WTC11 (cell line): ENCODE data around the gene PRKAR2B. TPM values are rescaled to one million over a fixed set of nuclear protein-coding genes. Genes with fewer than 3 reads are reported as not detected.
A peak's percentile ranks its signal among the peaks of the same experiment; 100 is the strongest.

Experiments
- ATAC-seq: fragments of 200-7000 bp; cut with Tn5 transposase; 2 replicates; pipeline ENCODE4 v1.10.0; 2021; ENCODE audit warnings: mild to moderate bottlenecking, moderate library complexity
- CTCF ChIA-PET: fragments of 300-600 bp; sonication (Branson Sonifier 250); formaldehyde crosslinking; loops from one replicate; lab custom pipeline; 2021; ENCODE audit warnings: antibody characterized with exemption; lab: Charles Lee
- POLR2A ChIA-PET: fragments of 350-600 bp; sonication (Branson Sonifier 250); formaldehyde crosslinking; loops from one replicate; lab custom pipeline; 2021; ENCODE audit warnings: antibody characterized with exemption; lab: Charles Lee
- DNase-seq: peaks from one replicate; pipeline ENCODE4 v3.0.0; 2021; ENCODE audit warnings: low spot score
- H3K27ac Mint-ChIP-seq: 2 replicates; pipeline ENCODE4 v1.8.0; 2021; ENCODE audit warnings: mixed read lengths
- H3K27me3 Mint-ChIP-seq: 2 replicates; pipeline ENCODE4 v1.8.0; 2021; ENCODE audit warnings: low read depth, mild to moderate bottlenecking, moderate library complexity, mixed read lengths
- H3K36me3 Mint-ChIP-seq: 2 replicates; pipeline ENCODE4 v1.8.0; 2021; ENCODE audit warnings: mixed read lengths
- H3K4me1 Mint-ChIP-seq: 2 replicates; pipeline ENCODE4 v1.8.0; 2022; ENCODE audit warnings: mixed read lengths
- H3K4me3 Mint-ChIP-seq: 2 replicates; pipeline ENCODE4 v1.8.0; 2021; ENCODE audit warnings: mild to moderate bottlenecking, moderate library complexity, mixed read lengths
- H3K9me3 Mint-ChIP-seq: 2 replicates; pipeline ENCODE4 v1.8.0; 2021; ENCODE audit warnings: mixed read lengths
- ATF1 ChIP-seq: sonication (generic); formaldehyde crosslinking; IDR thresholded peaks from 2 replicates; pipeline ENCODE4 v1.8.1; 2023; ENCODE audit warnings: mild to moderate bottlenecking, moderate library complexity, missing genetic modification reagents
- CBFB ChIP-seq: sonication (generic); formaldehyde crosslinking; IDR thresholded peaks from 2 replicates; pipeline ENCODE4 v1.8.1; 2022; ENCODE audit warnings: mild to moderate bottlenecking, low read depth, missing genetic modification reagents
- CDX4 ChIP-seq: fragments of 250-450 bp; sonication (Bioruptor Pico); IDR thresholded peaks from 2 replicates; pipeline ENCODE4 v1.9.0; 2021; ENCODE audit warnings: moderate library complexity, mild to moderate bottlenecking, inconsistent platforms, borderline replicate concordance
- GABPB1 ChIP-seq: sonication (generic); formaldehyde crosslinking; IDR thresholded peaks from 2 replicates; pipeline ENCODE4 v1.8.1; 2023; ENCODE audit warnings: mild to moderate bottlenecking, missing genetic modification reagents
- GRHL2 ChIP-seq: fragments of 250-450 bp; sonication (Bioruptor Pico); IDR thresholded peaks from 2 replicates; pipeline ENCODE4 v1.8.0; 2022; ENCODE audit warnings: mild to moderate bottlenecking, moderate library complexity; ENCODE audit not compliant: insufficient replicate concordance, severe bottlenecking
- MAX ChIP-seq: sonication (generic); formaldehyde crosslinking; IDR thresholded peaks from 2 replicates; pipeline ENCODE4 v1.8.0; 2022; ENCODE audit warnings: mild to moderate bottlenecking, missing genetic modification reagents
- OVOL2 ChIP-seq: fragments of 250-450 bp; sonication (Bioruptor Pico); IDR thresholded peaks from 2 replicates; pipeline ENCODE4 v1.9.0; 2021; ENCODE audit warnings: mild to moderate bottlenecking, borderline replicate concordance
- PRDM15 ChIP-seq: sonication (generic); formaldehyde crosslinking; IDR thresholded peaks from 2 replicates; pipeline ENCODE4 v1.8.0; 2022; ENCODE audit warnings: missing genetic modification reagents
- PREB ChIP-seq: sonication (generic); formaldehyde crosslinking; IDR thresholded peaks from 2 replicates; pipeline ENCODE4 v1.8.1; 2022; ENCODE audit warnings: mild to moderate bottlenecking, missing genetic modification reagents, moderate library complexity, borderline replicate concordance
- PRRX2 ChIP-seq: fragments of 250-450 bp; sonication (Bioruptor Pico); IDR thresholded peaks from 2 replicates; pipeline ENCODE4 v1.8.0; 2021; ENCODE audit warnings: mild to moderate bottlenecking
- SMAD3 ChIP-seq: sonication (generic); formaldehyde crosslinking; IDR thresholded peaks from 2 replicates; pipeline ENCODE4 v1.8.0; 2022; ENCODE audit warnings: missing genetic modification reagents, mild to moderate bottlenecking, borderline replicate concordance
- TEAD4 ChIP-seq: sonication (generic); formaldehyde crosslinking; IDR thresholded peaks from 2 replicates; pipeline ENCODE4 v1.8.0; 2022; ENCODE audit warnings: mild to moderate bottlenecking, missing genetic modification reagents
- ZNF263 ChIP-seq: sonication (generic); formaldehyde crosslinking; IDR thresholded peaks from 2 replicates; pipeline ENCODE4 v1.8.1; 2022; ENCODE audit warnings: low read depth, mild to moderate bottlenecking, moderate library complexity, missing genetic modification reagents
- ZNF532 ChIP-seq: fragments of 250-450 bp; sonication (Bioruptor Pico); IDR thresholded peaks from 2 replicates; pipeline ENCODE4 v1.9.0; 2021; ENCODE audit warnings: mild to moderate bottlenecking, borderline replicate concordance
- ZNF671 ChIP-seq: fragments of 250-450 bp; sonication (Bioruptor Pico); IDR thresholded peaks from 2 replicates; pipeline ENCODE4 v1.8.0; 2021; ENCODE audit warnings: mild to moderate bottlenecking
- ZSCAN18 ChIP-seq: fragments of 250-450 bp; sonication (Bioruptor Pico); IDR thresholded peaks from 2 replicates; pipeline ENCODE4 v2.1.2; 2022; ENCODE audit warnings: mild to moderate bottlenecking, moderate library complexity
- total RNA-seq: library from RNA; stranded (reverse); gene quantifications from 3 replicates; pipeline ENCODE4 v1.2.3, GENCODE V29; 2021

PRKAR2B gene
- total RNA-seq, 1 experiment from 2014 or later: 29.6 TPM

GRCh38 chr7:107173191-107173590 lies 128.7 kb downstream of the PRKAR2B start (continued):
- no peak for TF ChIP-seq ZNF532 (CRISPR knock-in tag)
- no peak for TF ChIP-seq ZSCAN18 (CRISPR knock-in tag)
- no peak for TF ChIP-seq ATF1 (CRISPR knock-in tag)
- TF ChIP-seq ZNF263 (CRISPR knock-in tag): no peak
- TF ChIP-seq PRDM15 (CRISPR knock-in tag): no peak
- TF ChIP-seq SMAD3 (CRISPR knock-in tag): no peak

- Mint-ChIP-seq H3K9me3 (no peaks in the 10 kb centered on the region), H3K4me3 (peak overlapping the region; percentile 0; the same call in 1 of the 2 replicates), H3K4me1 (peaks cover 36% of the 10 kb centered on the region), H3K36me3 (peaks cover 2% of the 10 kb centered on the region; the same call in 1 of the 2 replicates), H3K27ac (peak overlapping the region; percentile 90), H3K27me3 (no peaks in the 10 kb centered on the region)
- DNase-seq (no peak), ATAC-seq (no peak)
- ChIA-PET POLR2A (no interaction called here), CTCF (interaction anchor here (0.8 to 2.4 kb wide), 6 partner anchors 24 to 437 kb away, joined by 3 to 14 read pairs (median 4); no protein-coding TSS in a partner anchor)
- no peak for TF ChIP-seq MAX
- TF ChIP-seq CBFB: no peak
- no peak for TF ChIP-seq GABPB1 (CRISPR knock-in tag)
- no peak for TF ChIP-seq ZNF671 (CRISPR knock-in tag)
- TF ChIP-seq ATF1 (CRISPR knock-in tag): no peak
- no peak for TF ChIP-seq PREB (CRISPR knock-in tag)
- no peak for TF ChIP-seq ZNF532 (CRISPR knock-in tag)
- TF ChIP-seq OVOL2 (CRISPR knock-in tag): no peak
- no peak for TF ChIP-seq GRHL2 (CRISPR knock-in tag)
- TF ChIP-seq CDX4: no peak
- no peak for TF ChIP-seq TEAD4
- no peak for TF ChIP-seq PRRX2
Observed at GRCh38 chr7:107173691-107174406, 129.3 kb downstream of the PRKAR2B start.
